Loucy (cell line): ENCODE results near the gene ODF4.
A peak's percentile ranks its signal among the peaks of the same experiment; 100 is the strongest.

Source experiments
- H2AFZ ChIP-seq: fragments of 200-600 bp; sonication (generic); 2 replicates; pipeline ENCODE4 v1.6.0; 2016; ENCODE audit warnings: antibody characterized with exemption, mild to moderate bottlenecking, low read length, moderate library complexity
- H3F3A ChIP-seq: fragments of 200-600 bp; 2 replicates; pipeline ENCODE4 v1.6.0; 2016; ENCODE audit warnings: antibody characterized with exemption, low read depth, mild to moderate bottlenecking
- H3K27me3 ChIP-seq: fragments of 200-600 bp; sonication (generic); 2 replicates; pipeline ENCODE4 v1.6.1; 2014; ENCODE audit warnings: low read length, mild to moderate bottlenecking; ENCODE audit not compliant: insufficient read depth, poor library complexity, severe bottlenecking
- H3K36me3 ChIP-seq: fragments of 200-600 bp; sonication (generic); 2 replicates; pipeline ENCODE4 v1.6.1; 2016; ENCODE audit warnings: low read length; ENCODE audit not compliant: insufficient read depth
- H3K4me1 ChIP-seq: fragments of 200-600 bp; sonication (generic); 2 replicates; pipeline ENCODE4 v1.5.1; 2014; ENCODE audit warnings: low read length, mild to moderate bottlenecking; ENCODE audit not compliant: insufficient read depth, poor library complexity, severe bottlenecking
- H3K4me2 ChIP-seq: fragments of 200-600 bp; sonication (generic); 2 replicates; pipeline ENCODE4 v1.6.0; 2014; ENCODE audit warnings: antibody characterized with exemption, low read length, low read depth, mild to moderate bottlenecking; ENCODE audit not compliant: poor library complexity, severe bottlenecking
- H3K4me3 ChIP-seq: fragments of 200-600 bp; sonication (generic); 2 replicates; pipeline ENCODE4 v1.5.1; 2014; ENCODE audit warnings: low read length, mild to moderate bottlenecking, mixed read lengths; ENCODE audit not compliant: poor library complexity, severe bottlenecking
- H3K79me2 ChIP-seq: fragments of 200-600 bp; sonication (generic); 2 replicates; pipeline ENCODE4 v1.6.1; 2014; ENCODE audit warnings: low read length; ENCODE audit not compliant: insufficient read depth
- H3K9ac ChIP-seq: fragments of 200-600 bp; sonication (generic); 2 replicates; pipeline ENCODE4 v1.6.0; 2014; ENCODE audit warnings: mild to moderate bottlenecking, low read depth, low read length, moderate library complexity; ENCODE audit not compliant: poor library complexity, severe bottlenecking
- H3K9me2 ChIP-seq: fragments of 200-600 bp; sonication (generic); replicated peaks from 2 replicates; pipeline ENCODE4 v1.6.1; 2016; ENCODE audit warnings: low read depth, low read length, mixed read lengths
- H3K9me3 ChIP-seq: fragments of 200-600 bp; sonication (generic); 2 replicates; pipeline ENCODE4 v1.6.1; 2014; ENCODE audit warnings: mild to moderate bottlenecking, antibody characterized with exemption, low read length, low read depth; ENCODE audit not compliant: insufficient read depth
- H4K20me1 ChIP-seq: fragments of 200-600 bp; sonication (generic); 2 replicates; pipeline ENCODE4 v1.6.0; 2014; ENCODE audit warnings: antibody characterized with exemption, low read length, mild to moderate bottlenecking; ENCODE audit not compliant: insufficient read depth, poor library complexity, severe bottlenecking
- EZH2phosphoT487 ChIP-seq: fragments of 200-600 bp; IDR thresholded peaks from 2 replicates; pipeline ENCODE4 v1.6.1; 2018; ENCODE audit warnings: antibody characterized with exemption, mild to moderate bottlenecking, moderate library complexity, borderline replicate concordance
- TF ChIP-seq, protein P1 (sequence below): fragments of 200-600 bp; sonication (generic); conservative IDR thresholded peaks from 2 replicates; pipeline ENCODE4 v1.5.1; 2014; ENCODE audit warnings: mild to moderate bottlenecking, antibody characterized with exemption, low read length

Gene ODF4

DNA sequence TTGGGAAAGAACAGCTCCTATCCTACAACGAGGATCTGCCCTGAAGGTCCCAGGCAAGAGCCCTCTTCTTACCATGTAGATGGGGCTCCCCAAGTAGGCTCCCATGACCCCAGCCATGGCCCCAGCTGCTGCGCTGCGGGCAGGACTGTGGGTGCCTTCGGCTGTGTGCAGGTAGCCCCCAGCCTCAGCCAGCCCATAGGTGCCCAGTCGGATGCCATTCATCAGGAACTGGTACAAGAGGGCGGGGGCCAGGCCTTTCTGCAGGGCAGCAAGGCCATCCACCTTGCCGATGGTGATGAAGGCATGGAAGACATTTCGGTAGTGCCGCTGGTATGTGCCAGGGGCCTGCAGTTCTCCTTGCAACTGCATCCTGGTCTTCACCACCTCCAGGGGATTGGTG, 45.3 kb upstream of the ODF4 start:
- no peak overlapping the region for H2AFZ ChIP-seq
- H3K79me2 ChIP-seq = peaks cover 32% of the 10 kb centered on the region
- H4K20me1 ChIP-seq = no peaks in the 10 kb centered on the region
- no peak for TF ChIP-seq EZH2phosphoT487
- TF ChIP-seq, protein P1, sequence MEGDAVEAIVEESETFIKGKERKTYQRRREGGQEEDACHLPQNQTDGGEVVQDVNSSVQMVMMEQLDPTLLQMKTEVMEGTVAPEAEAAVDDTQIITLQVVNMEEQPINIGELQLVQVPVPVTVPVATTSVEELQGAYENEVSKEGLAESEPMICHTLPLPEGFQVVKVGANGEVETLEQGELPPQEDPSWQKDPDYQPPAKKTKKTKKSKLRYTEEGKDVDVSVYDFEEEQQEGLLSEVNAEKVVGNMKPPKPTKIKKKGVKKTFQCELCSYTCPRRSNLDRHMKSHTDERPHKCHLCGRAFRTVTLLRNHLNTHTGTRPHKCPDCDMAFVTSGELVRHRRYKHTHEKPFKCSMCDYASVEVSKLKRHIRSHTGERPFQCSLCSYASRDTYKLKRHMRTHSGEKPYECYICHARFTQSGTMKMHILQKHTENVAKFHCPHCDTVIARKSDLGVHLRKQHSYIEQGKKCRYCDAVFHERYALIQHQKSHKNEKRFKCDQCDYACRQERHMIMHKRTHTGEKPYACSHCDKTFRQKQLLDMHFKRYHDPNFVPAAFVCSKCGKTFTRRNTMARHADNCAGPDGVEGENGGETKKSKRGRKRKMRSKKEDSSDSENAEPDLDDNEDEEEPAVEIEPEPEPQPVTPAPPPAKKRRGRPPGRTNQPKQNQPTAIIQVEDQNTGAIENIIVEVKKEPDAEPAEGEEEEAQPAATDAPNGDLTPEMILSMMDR = no peak
- H3K27me3 ChIP-seq = no peaks in the 10 kb centered on the region
- H3K4me2 ChIP-seq = peak overlapping the region; percentile 98
- no peaks in the 10 kb centered on the region for H3K9me3 ChIP-seq
- H3K4me3 ChIP-seq = peak overlapping the region; percentile 79
- H3F3A ChIP-seq = peaks cover 5% of the 10 kb centered on the region; the same call in 1 of the 2 replicates
- H3K9me2 ChIP-seq = no peaks in the 10 kb centered on the region
- H3K9ac ChIP-seq = peak overlapping the region; percentile 95
- peaks cover 45% of the 10 kb centered on the region for H3K4me1 ChIP-seq
- no peaks in the 10 kb centered on the region for H3K36me3 ChIP-seq

- TF ChIP-seq, protein P1 = no peak
- Histone ChIP-seq H3K4me1 (peaks cover 39% of the 10 kb centered on the region), H2AFZ (peak overlapping the region; percentile 80), H3K9ac (peak overlapping the region; percentile 95), H3K4me2 (peak overlapping the region; percentile 98), H3K79me2 (peaks cover 27% of the 10 kb centered on the region), H3K4me3 (peak overlapping the region; percentile 79), H3K27me3 (no peaks in the 10 kb centered on the region), H4K20me1 (no peaks in the 10 kb centered on the region), H3F3A (peaks cover 5% of the 10 kb centered on the region; the same call in 1 of the 2 replicates), H3K9me3 (no peaks in the 10 kb centered on the region), H3K36me3 (no peaks in the 10 kb centered on the region), H3K9me2 (no peaks in the 10 kb centered on the region)
Observed at GRCh38 chr17:8294814-8295316, 44.8 kb upstream of the ODF4 start.

DNA sequence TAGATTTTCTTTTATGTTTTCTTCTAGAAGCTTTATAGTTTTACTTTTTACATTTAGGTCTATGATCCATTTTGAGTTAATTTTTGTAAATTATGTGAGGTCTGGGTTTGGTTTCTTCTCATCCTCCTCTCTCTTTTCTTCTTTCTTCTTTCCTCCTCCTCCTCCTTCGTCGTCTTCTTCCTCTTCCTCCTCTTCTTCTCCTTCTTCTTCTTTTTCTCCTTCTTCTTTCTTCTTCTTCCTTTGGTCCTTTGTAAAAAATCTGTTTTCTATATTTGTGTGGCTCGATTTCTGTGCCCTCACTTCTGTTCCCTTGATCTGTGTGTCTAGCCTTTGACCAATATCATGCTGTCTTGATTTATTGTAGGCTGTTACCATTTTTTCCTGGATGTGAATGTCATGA, 39.4 kb upstream of the ODF4 start:
- H3K4me3 ChIP-seq = peak overlapping the region; percentile 31
- peak overlapping the region; percentile 45 for H3K9ac ChIP-seq
- no peaks in the 10 kb centered on the region for H3K27me3 ChIP-seq
- H3K4me1 ChIP-seq = peaks cover 10% of the 10 kb centered on the region
- H4K20me1 ChIP-seq = no peaks in the 10 kb centered on the region
- H3K9me3 ChIP-seq = no peaks in the 10 kb centered on the region
- no peaks in the 10 kb centered on the region for H3K36me3 ChIP-seq
- peak overlapping the region; percentile 85 for H2AFZ ChIP-seq
- H3F3A ChIP-seq = peaks cover 5% of the 10 kb centered on the region; the same call in 1 of the 2 replicates
- H3K79me2 ChIP-seq = no peaks in the 10 kb centered on the region
- TF ChIP-seq, protein P1 = no peak
- TF ChIP-seq EZH2phosphoT487 = no peak
- H3K4me2 ChIP-seq = peak overlapping the region; percentile 57
- no peaks in the 10 kb centered on the region for H3K9me2 ChIP-seq
